ENCODE data around the gene ZBED4.

DNA sequence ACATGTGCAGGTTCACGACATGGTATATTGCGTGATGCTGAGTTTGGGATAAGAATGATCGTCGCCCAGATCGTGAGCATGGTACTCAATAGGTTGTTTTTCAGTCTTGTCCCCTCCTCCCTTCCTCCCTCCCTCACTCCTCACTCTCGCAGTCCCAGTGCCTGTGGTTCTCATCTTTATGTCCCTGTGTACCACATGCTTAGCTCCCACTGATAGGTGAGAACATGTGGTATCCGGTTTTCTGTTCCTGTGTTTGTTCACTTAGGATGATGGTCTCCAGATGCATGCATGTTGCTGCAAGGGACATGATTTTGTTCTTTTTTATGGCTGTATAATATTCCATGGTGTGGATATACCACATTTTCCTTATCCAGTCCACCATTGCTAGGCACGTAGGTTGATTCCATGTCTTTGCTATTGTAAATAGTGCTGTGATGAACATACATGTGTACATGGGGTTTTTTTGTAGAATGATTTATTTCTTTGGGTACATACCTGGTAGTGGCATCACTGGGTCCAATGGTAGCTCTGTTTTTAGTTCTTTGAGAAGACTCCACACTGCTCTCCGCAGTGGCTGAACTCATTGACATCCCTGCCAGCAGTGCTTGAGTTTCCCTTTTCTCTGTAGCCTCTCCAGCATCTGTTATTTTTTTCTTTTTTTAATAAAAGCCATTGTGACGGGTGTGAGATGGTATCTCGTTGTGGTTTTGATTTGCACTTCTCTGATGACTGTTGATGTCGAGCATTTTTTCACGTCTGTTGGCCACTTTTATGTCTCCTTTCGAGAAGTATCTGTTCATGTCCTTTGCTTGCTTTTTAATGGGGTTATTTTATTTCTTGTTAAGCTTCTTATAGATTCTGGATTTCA is 16.4 kb downstream of the ZBED4 start:
- TF ChIP-seq, protein P1, sequence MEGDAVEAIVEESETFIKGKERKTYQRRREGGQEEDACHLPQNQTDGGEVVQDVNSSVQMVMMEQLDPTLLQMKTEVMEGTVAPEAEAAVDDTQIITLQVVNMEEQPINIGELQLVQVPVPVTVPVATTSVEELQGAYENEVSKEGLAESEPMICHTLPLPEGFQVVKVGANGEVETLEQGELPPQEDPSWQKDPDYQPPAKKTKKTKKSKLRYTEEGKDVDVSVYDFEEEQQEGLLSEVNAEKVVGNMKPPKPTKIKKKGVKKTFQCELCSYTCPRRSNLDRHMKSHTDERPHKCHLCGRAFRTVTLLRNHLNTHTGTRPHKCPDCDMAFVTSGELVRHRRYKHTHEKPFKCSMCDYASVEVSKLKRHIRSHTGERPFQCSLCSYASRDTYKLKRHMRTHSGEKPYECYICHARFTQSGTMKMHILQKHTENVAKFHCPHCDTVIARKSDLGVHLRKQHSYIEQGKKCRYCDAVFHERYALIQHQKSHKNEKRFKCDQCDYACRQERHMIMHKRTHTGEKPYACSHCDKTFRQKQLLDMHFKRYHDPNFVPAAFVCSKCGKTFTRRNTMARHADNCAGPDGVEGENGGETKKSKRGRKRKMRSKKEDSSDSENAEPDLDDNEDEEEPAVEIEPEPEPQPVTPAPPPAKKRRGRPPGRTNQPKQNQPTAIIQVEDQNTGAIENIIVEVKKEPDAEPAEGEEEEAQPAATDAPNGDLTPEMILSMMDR (IDR thresholded peaks at IDR 0.05) = no peak
- TF ChIP-seq POLR2A (IDR thresholded peaks at IDR 0.05) = no peak
- TF ChIP-seq POLR2AphosphoS5 (IDR thresholded peaks at IDR 0.05; ENCODE audit: insufficient read depth in 1 of 2, low read depth in 1 of 2) = no peak
